GM10248 (cell line): Measurements from ENCODE around the gene LIX1.
A peak's percentile ranks its signal among the peaks of the same experiment; 100 is the strongest.

Experiments
- CTCF ChIA-PET: fragments of 300-600 bp; sonication (Branson Sonifier 250); formaldehyde crosslinking; extraction: SDS; loops from one replicate; lab custom pipeline; 2021; ENCODE audit warnings: antibody characterized with exemption; lab: Yijun Ruan, JAX
- POLR2A ChIA-PET: fragments of 350-650 bp; sonication (Branson Sonifier 250); formaldehyde crosslinking; extraction: SDS; loops from one replicate; lab custom pipeline; 2020; ENCODE audit warnings: antibody characterized with exemption; lab: Yijun Ruan, JAX
- DNase-seq: peaks from one replicate; pipeline ENCODE4 v3.0.0; 2012; ENCODE audit errors: extremely low spot score
- TF ChIP-seq, protein P1 (sequence below): IDR thresholded peaks from 2 replicates; pipeline ENCODE4 v1.5.1; 2012; ENCODE audit warnings: mild to moderate bottlenecking, low read depth; ENCODE audit errors: extremely low read depth, missing control alignments, control extremely low read depth

Gene LIX1

DNA sequence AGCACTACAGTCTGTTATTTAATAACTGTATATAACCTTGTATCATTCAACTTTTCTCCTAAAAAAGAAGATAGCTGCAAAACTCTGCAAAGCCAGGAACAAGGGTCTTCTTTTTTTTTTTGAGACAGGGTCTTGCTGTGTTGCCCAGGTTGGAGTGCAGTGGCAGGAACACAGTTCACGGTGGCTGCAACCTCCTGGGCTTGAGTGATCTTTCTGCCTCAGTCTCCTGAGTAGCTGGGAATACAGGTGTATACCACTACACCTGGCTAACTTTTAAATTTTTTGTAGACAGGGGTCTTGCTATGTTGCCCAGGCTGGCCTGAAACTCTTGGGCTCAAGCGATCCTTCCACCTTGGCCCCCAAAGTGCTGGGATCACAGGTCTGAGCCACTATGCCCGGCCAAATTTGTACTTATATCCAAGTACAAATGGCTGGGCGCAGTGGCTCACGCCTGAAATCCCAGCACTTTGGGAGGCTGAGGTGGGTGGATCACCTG is 21.4 kb upstream of the LIX1 start:
- CTCF ChIA-PET = interaction anchor here (0.7 to 10.9 kb wide), 24 partner anchors 10 to 548 kb away, joined by 3 to 110 read pairs (median 4); partner anchors contain the start of genes ERAP1, LIX1 and RIOK2
- TF ChIP-seq, protein P1, sequence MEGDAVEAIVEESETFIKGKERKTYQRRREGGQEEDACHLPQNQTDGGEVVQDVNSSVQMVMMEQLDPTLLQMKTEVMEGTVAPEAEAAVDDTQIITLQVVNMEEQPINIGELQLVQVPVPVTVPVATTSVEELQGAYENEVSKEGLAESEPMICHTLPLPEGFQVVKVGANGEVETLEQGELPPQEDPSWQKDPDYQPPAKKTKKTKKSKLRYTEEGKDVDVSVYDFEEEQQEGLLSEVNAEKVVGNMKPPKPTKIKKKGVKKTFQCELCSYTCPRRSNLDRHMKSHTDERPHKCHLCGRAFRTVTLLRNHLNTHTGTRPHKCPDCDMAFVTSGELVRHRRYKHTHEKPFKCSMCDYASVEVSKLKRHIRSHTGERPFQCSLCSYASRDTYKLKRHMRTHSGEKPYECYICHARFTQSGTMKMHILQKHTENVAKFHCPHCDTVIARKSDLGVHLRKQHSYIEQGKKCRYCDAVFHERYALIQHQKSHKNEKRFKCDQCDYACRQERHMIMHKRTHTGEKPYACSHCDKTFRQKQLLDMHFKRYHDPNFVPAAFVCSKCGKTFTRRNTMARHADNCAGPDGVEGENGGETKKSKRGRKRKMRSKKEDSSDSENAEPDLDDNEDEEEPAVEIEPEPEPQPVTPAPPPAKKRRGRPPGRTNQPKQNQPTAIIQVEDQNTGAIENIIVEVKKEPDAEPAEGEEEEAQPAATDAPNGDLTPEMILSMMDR = no peak
- POLR2A ChIA-PET = no interaction called here

DNA sequence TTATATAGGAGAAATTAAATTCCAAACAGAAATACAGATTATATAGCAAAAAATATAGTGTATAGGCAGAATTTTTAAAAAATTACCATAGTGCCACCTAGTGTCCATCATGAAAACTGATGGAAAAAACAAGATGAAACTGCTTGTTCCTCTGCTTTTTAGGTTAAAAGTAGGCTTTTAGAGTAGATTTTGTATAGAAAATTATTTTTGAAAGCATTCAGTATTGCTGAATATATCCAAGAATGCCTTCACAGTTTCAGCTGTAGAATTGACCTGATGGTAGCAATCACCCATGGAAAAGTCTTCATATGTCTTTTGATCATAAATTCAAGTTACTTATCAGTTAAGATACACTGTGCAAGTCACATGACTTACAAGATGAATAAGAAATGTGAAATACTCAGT is 21.0 kb upstream of the LIX1 start:
- ChIA-PET CTCF (interaction anchor here (0.8 to 10.9 kb wide), 28 partner anchors 14 to 547 kb away, joined by 3 to 110 read pairs (median 4); partner anchors contain the start of genes ERAP1, LIX1 and RIOK2), POLR2A (no interaction called here)
- TF ChIP-seq, protein P1 = peak; percentile 43
- DNase-seq = no peak

More for the DNA sequence above, 21.4 kb upstream of the LIX1 start:
- DNase-seq = no peak

DNA sequence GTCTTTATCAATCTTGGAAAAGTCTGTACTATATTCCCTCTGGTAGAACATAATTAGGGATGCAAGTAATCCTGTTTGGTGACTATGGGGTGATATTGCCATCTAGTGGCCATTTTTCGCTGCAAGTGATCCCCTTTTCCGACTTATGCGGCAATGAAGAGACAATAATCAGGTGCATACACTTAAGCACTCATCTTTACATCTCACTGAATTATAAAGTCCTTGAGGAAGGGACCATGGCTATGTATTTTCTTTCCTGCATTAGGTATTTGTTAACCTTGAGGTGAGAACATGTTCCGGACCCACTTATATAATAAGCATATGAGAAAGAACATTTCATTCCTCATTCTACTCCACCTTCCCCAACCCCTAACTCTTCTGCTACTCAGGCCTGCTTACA is 19.6 kb upstream of the LIX1 start:
- CTCF ChIA-PET = interaction anchor here (0.6 to 10.9 kb wide), 58 partner anchors 8 to 1737 kb away, joined by 3 to 110 read pairs (median 4); partner anchors contain the start of genes ERAP1, ERAP2 and LIX1
- POLR2A ChIA-PET = no interaction called here
- TF ChIP-seq, protein P1 = peak; percentile 80
- DNase-seq = peak; percentile 15

DNA sequence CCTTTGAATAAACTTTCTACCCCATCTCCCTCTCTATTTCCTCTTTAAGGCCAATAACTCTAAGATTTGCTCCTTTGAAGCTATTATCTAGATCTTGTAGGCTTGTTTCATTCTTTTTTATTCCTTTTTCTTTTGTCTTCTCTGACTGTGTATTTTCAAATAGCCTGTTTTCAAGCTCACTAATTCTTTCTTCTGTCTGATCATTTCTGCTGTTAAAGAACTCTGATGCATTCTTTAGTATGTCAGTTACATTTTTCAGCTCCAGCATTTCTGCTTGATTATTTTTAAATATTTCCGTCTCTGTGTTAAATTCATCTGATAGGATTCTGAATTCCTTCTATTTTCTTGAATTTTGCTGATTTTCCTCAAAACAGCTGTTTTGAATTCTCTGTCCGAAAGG is 15.3 kb upstream of the LIX1 start:
- DNase-seq = no peak
- TF ChIP-seq, protein P1 = no peak
- ChIA-PET CTCF (interaction anchor here (0.9 to 10.9 kb wide), 3 partner anchors 289 to 544 kb away, joined by 4 to 110 read pairs (median 99); no protein-coding TSS in a partner anchor), POLR2A (no interaction called here)

DNA sequence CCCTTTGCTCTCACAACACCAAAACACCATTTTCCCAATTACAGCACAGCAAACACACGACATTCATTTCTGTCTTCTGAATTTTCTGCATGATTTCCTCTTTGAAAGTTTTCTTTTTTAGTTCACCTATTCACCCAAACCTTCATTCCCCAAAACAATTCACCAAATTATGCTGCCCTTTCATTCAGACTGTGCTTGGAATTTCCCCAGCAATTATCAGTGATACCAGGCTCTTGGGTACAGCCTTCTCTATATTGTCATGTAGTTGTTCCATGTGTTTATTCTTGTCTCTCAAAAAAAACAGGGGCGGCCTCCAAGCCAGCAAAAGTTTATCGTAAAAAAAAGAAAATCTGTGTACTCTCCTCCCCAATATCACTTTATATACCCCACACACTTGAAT is 9.0 kb upstream of the LIX1 start:
- CTCF ChIA-PET = interaction anchor here (0.9 to 10.2 kb wide), 3 partner anchors 9 to 282 kb away, joined by 3 to 79 read pairs (median 3); partner anchors contain the start of gene LIX1
- no peak for DNase-seq
- POLR2A ChIA-PET = no interaction called here
- TF ChIP-seq, protein P1 = no peak

DNA sequence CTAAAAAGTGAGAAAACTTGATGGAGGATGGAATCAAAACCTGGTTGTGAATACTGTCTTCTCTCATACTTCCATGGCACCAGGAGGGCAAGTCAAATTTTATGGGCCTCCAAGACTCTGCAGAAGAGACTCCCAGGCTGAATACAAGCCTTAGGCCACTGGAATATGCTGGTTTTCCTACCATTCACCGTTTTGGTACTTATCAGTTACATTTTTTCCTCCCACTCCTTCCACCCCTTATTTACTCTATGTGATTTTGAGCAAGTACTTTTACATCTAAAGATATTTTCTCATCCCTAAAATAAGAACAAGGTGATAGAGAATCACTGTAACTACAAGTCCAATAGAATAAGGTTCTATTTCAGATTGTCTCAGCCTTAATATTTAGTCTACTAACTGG is 8.0 kb upstream of the LIX1 start:
- ChIA-PET POLR2A (no interaction called here), CTCF (interaction anchor here (10.2 kb wide), 1 partner anchor 12 kb away, joined by 79 read pairs; no protein-coding TSS in a partner anchor)

More for the DNA sequence above, 8.0 kb upstream of the LIX1 start:
- DNase-seq = no peak
- TF ChIP-seq, protein P1 = no peak
